ENCODE data around the gene C1R. TPM values are rescaled to one million over a fixed set of nuclear protein-coding genes. Genes with fewer than 3 reads are reported as not detected.
A peak's percentile ranks its signal among the peaks of the same experiment; 100 is the strongest.

The C1R gene
- total and polyA plus RNA-seq, 7 experiments from 2014 or later, result 1.0 to 7.2 (median 2.9) TPM

GRCh38 chr12:7121324-7121723 is 29.1 kb upstream of the C1R start:
- H3K4me3 ChIP-seq (ENCODE audit: low read length), result no peak overlapping the region
- H3K27ac ChIP-seq (ENCODE audit: low read depth, low read length), result no peak overlapping the region
- no peak overlapping the region for H3K4me3 Mint-ChIP-seq
- peaks cover 0 to 13% (median 3%) of the 10 kb centered on the region in 5 donors for H3K36me3 Mint-ChIP-seq
- no peaks in the 10 kb centered on the region for H3K9me3 ChIP-seq (ENCODE audit: control insufficient read depth in 2 of 3, low read length in 3 of 3)
- POLR2A ChIA-PET, result no interaction called here
- no peaks in the 10 kb centered on the region for H3K36me3 ChIP-seq (ENCODE audit: control insufficient read depth in 2 of 3, insufficient read depth in 3 of 3, low read length in 3 of 3)
- no peaks in the 10 kb centered on the region for H3K27me3 Mint-ChIP-seq
- H3K4me1 ChIP-seq (ENCODE audit: control insufficient read depth in 2 of 2, insufficient read depth in 2 of 2, low read length in 2 of 2), result no peaks in the 10 kb centered on the region
- H3K4me1 Mint-ChIP-seq, result peaks cover 0 to 5% (median 0%) of the 10 kb centered on the region in 7 donors
- no peaks in the 10 kb centered on the region for H3K9me3 Mint-ChIP-seq
- ATAC-seq (no peak), DNase-seq (no peak)
- H3K27me3 ChIP-seq (ENCODE audit: control insufficient read depth in 2 of 2, insufficient read depth in 2 of 2, low read length in 2 of 2), result no peaks in the 10 kb centered on the region
- no peak overlapping the region for H3K27ac Mint-ChIP-seq
- CTCF ChIA-PET, result no interaction called here
- intact Hi-C loops (cut with micrococcal nuclease), result no loop called here

GRCh38 chr12:7120166-7120565 is 27.9 kb upstream of the C1R start:
- no peaks in the 10 kb centered on the region for H3K9me3 Mint-ChIP-seq
- Histone ChIP-seq H3K9me3 (ENCODE audit: control insufficient read depth in 2 of 3, low read length in 3 of 3) (no peaks in the 10 kb centered on the region), H3K27me3 (ENCODE audit: control insufficient read depth in 2 of 2, insufficient read depth in 2 of 2, low read length in 2 of 2) (no peaks in the 10 kb centered on the region), H3K27ac (ENCODE audit: low read depth, low read length) (no peak overlapping the region), H3K4me1 (ENCODE audit: control insufficient read depth in 2 of 2, insufficient read depth in 2 of 2, low read length in 2 of 2) (no peaks in the 10 kb centered on the region), H3K36me3 (ENCODE audit: control insufficient read depth in 2 of 3, insufficient read depth in 3 of 3, low read length in 3 of 3) (peaks cover 0 to 4% (median 0%) of the 10 kb centered on the region in 3 experiments), H3K4me3 (ENCODE audit: low read length) (no peak overlapping the region)
- H3K27ac Mint-ChIP-seq, result peak overlapping the region in 1 of 9 donors; percentile 26
- POLR2A ChIA-PET, result no interaction called here
- DNase-seq (no peak), ATAC-seq (no peak)
- peaks cover 0 to 23% (median 5%) of the 10 kb centered on the region in 5 donors for H3K36me3 Mint-ChIP-seq
- CTCF ChIA-PET, result no interaction called here
- intact Hi-C loops (cut with micrococcal nuclease), result no loop called here
- H3K4me3 Mint-ChIP-seq, result no peak overlapping the region
- peaks cover 0 to 10% (median 0%) of the 10 kb centered on the region in 7 donors for H3K4me1 Mint-ChIP-seq
- no peaks in the 10 kb centered on the region for H3K27me3 Mint-ChIP-seq

- H3K9me3 Mint-ChIP-seq, result no peaks in the 10 kb centered on the region
- Histone ChIP-seq H3K27me3 (ENCODE audit: control insufficient read depth in 2 of 2, insufficient read depth in 2 of 2, low read length in 2 of 2) (no peaks in the 10 kb centered on the region), H3K9me3 (ENCODE audit: control insufficient read depth in 2 of 3, low read length in 3 of 3) (no peaks in the 10 kb centered on the region), H3K27ac (ENCODE audit: low read depth, low read length) (no peak overlapping the region), H3K36me3 (ENCODE audit: control insufficient read depth in 2 of 3, insufficient read depth in 3 of 3, low read length in 3 of 3) (peaks cover 0 to 6% (median 0%) of the 10 kb centered on the region in 3 experiments), H3K4me1 (ENCODE audit: control insufficient read depth in 2 of 2, insufficient read depth in 2 of 2, low read length in 2 of 2) (no peaks in the 10 kb centered on the region), H3K4me3 (ENCODE audit: low read length) (no peak overlapping the region)
- H3K4me1 Mint-ChIP-seq, result peaks cover 0 to 10% (median 0%) of the 10 kb centered on the region in 7 donors
- H3K36me3 Mint-ChIP-seq, result peaks cover 0 to 30% (median 10%) of the 10 kb centered on the region in 5 donors
- H3K27me3 Mint-ChIP-seq, result no peaks in the 10 kb centered on the region
- ATAC-seq (no peak), DNase-seq (no peak)
- intact Hi-C loops (cut with micrococcal nuclease), result no loop called here
- H3K4me3 Mint-ChIP-seq, result no peak overlapping the region
- H3K27ac Mint-ChIP-seq, result no peak overlapping the region
- ChIA-PET POLR2A (interaction anchor here (0.6 kb wide), 1 partner anchor 154 kb away, joined by 3 read pairs; no protein-coding TSS in a partner anchor), CTCF (no interaction called here)
These were observed 26.6 kb upstream of the C1R start for GRCh38 chr12:7118881-7119280.

GRCh38 chr12:7117670-7118069 is 25.4 kb upstream of the C1R start:
- DNase-seq (no peak), ATAC-seq (no peak)
- H3K36me3 ChIP-seq (ENCODE audit: control insufficient read depth in 2 of 3, insufficient read depth in 3 of 3, low read length in 3 of 3), result peaks cover 0 to 6% (median 0%) of the 10 kb centered on the region in 3 experiments
- H3K4me1 ChIP-seq (ENCODE audit: control insufficient read depth in 2 of 2, insufficient read depth in 2 of 2, low read length in 2 of 2), result no peaks in the 10 kb centered on the region
- peaks cover 0 to 30% (median 10%) of the 10 kb centered on the region in 5 donors for H3K36me3 Mint-ChIP-seq
- no peak overlapping the region for H3K4me3 ChIP-seq (ENCODE audit: low read length)
- H3K9me3 ChIP-seq (ENCODE audit: control insufficient read depth in 2 of 3, low read length in 3 of 3), result no peaks in the 10 kb centered on the region
- H3K27me3 ChIP-seq (ENCODE audit: control insufficient read depth in 2 of 2, insufficient read depth in 2 of 2, low read length in 2 of 2), result no peaks in the 10 kb centered on the region
- no peaks in the 10 kb centered on the region for H3K27me3 Mint-ChIP-seq
- CTCF ChIA-PET, result no interaction called here
- no peak overlapping the region for H3K4me3 Mint-ChIP-seq
- POLR2A ChIA-PET, result no interaction called here
- H3K27ac Mint-ChIP-seq, result no peak overlapping the region
- intact Hi-C loops (cut with micrococcal nuclease), result no loop called here
- H3K9me3 Mint-ChIP-seq, result no peaks in the 10 kb centered on the region
- H3K4me1 Mint-ChIP-seq, result peaks cover 5 to 13% (median 5%) of the 10 kb centered on the region in 7 donors
- H3K27ac ChIP-seq (ENCODE audit: low read depth, low read length), result no peak overlapping the region

- Histone ChIP-seq H3K4me3 (ENCODE audit: low read length) (no peak overlapping the region), H3K27ac (ENCODE audit: low read depth, low read length) (no peak overlapping the region), H3K4me1 (ENCODE audit: control insufficient read depth in 2 of 2, insufficient read depth in 2 of 2, low read length in 2 of 2) (no peaks in the 10 kb centered on the region), H3K27me3 (ENCODE audit: control insufficient read depth in 2 of 2, insufficient read depth in 2 of 2, low read length in 2 of 2) (no peaks in the 10 kb centered on the region), H3K36me3 (ENCODE audit: control insufficient read depth in 2 of 3, insufficient read depth in 3 of 3, low read length in 3 of 3) (peaks cover 0 to 6% (median 0%) of the 10 kb centered on the region in 3 experiments), H3K9me3 (ENCODE audit: control insufficient read depth in 2 of 3, low read length in 3 of 3) (no peaks in the 10 kb centered on the region)
- no peak overlapping the region for H3K27ac Mint-ChIP-seq
- intact Hi-C loops (cut with micrococcal nuclease), result no loop called here
- H3K9me3 Mint-ChIP-seq, result no peaks in the 10 kb centered on the region
- DNase-seq (no peak), ATAC-seq (no peak)
- H3K36me3 Mint-ChIP-seq, result peaks cover 0 to 28% (median 9%) of the 10 kb centered on the region in 5 donors
- CTCF ChIA-PET, result no interaction called here
- POLR2A ChIA-PET, result no interaction called here
- H3K27me3 Mint-ChIP-seq, result no peaks in the 10 kb centered on the region
- peaks cover 5 to 17% (median 5%) of the 10 kb centered on the region in 7 donors for H3K4me1 Mint-ChIP-seq
- no peak overlapping the region for H3K4me3 Mint-ChIP-seq
These were observed 24.7 kb upstream of the C1R start for GRCh38 chr12:7116916-7117315.

GRCh38 chr12:7116196-7116595 is 24.0 kb upstream of the C1R start:
- no peaks in the 10 kb centered on the region for H3K27me3 ChIP-seq (ENCODE audit: control insufficient read depth in 2 of 2, insufficient read depth in 2 of 2, low read length in 2 of 2)
- no peak for ATAC-seq
- ChIA-PET CTCF (interaction anchor here (0.6 to 0.8 kb wide), 2 partner anchors 179 to 198 kb away, joined by 3 to 4 read pairs; no protein-coding TSS in a partner anchor), POLR2A (no interaction called here)
- no peak overlapping the region for H3K27ac ChIP-seq (ENCODE audit: low read depth, low read length)
- no peak overlapping the region for H3K27ac Mint-ChIP-seq
- no peak for DNase-seq
- H3K4me1 ChIP-seq (ENCODE audit: control insufficient read depth in 2 of 2, insufficient read depth in 2 of 2, low read length in 2 of 2), result no peaks in the 10 kb centered on the region
- no peak overlapping the region for H3K4me3 Mint-ChIP-seq
- peaks cover 5 to 23% (median 5%) of the 10 kb centered on the region in 7 donors for H3K4me1 Mint-ChIP-seq
- no peak overlapping the region for H3K4me3 ChIP-seq (ENCODE audit: low read length)
- H3K27me3 Mint-ChIP-seq, result no peaks in the 10 kb centered on the region
- intact Hi-C loops (cut with micrococcal nuclease), result no loop called here
- no peaks in the 10 kb centered on the region for H3K9me3 ChIP-seq (ENCODE audit: control insufficient read depth in 2 of 3, low read length in 3 of 3)
- peaks cover 0 to 25% (median 10%) of the 10 kb centered on the region in 5 donors for H3K36me3 Mint-ChIP-seq
- no peaks in the 10 kb centered on the region for H3K9me3 Mint-ChIP-seq
- H3K36me3 ChIP-seq (ENCODE audit: control insufficient read depth in 2 of 3, insufficient read depth in 3 of 3, low read length in 3 of 3), result peaks cover 0 to 6% (median 0%) of the 10 kb centered on the region in 3 experiments

GRCh38 chr12:7114851-7115250 is 22.6 kb upstream of the C1R start:
- Mint-ChIP-seq H3K27ac (no peak overlapping the region), H3K36me3 (peaks cover 0 to 25% (median 10%) of the 10 kb centered on the region in 5 donors), H3K4me1 (peaks cover 5 to 36% (median 11%) of the 10 kb centered on the region in 7 donors), H3K9me3 (no peaks in the 10 kb centered on the region), H3K27me3 (no peaks in the 10 kb centered on the region), H3K4me3 (no peak overlapping the region)
- CTCF ChIA-PET, result interaction anchor here (3.7 kb wide), 1 partner anchor 190 kb away, joined by 27 read pairs; no protein-coding TSS in a partner anchor
- no peak for ATAC-seq
- H3K4me1 ChIP-seq (ENCODE audit: control insufficient read depth in 2 of 2, insufficient read depth in 2 of 2, low read length in 2 of 2), result no peaks in the 10 kb centered on the region
- H3K9me3 ChIP-seq (ENCODE audit: control insufficient read depth in 2 of 3, low read length in 3 of 3), result no peaks in the 10 kb centered on the region
- intact Hi-C loops (cut with micrococcal nuclease), result no loop called here
- peaks cover 0 to 6% (median 0%) of the 10 kb centered on the region in 3 experiments for H3K36me3 ChIP-seq (ENCODE audit: control insufficient read depth in 2 of 3, insufficient read depth in 3 of 3, low read length in 3 of 3)
- no peak for DNase-seq
- POLR2A ChIA-PET, result no interaction called here
- H3K27me3 ChIP-seq (ENCODE audit: control insufficient read depth in 2 of 2, insufficient read depth in 2 of 2, low read length in 2 of 2), result no peaks in the 10 kb centered on the region
- H3K4me3 ChIP-seq (ENCODE audit: low read length), result no peak overlapping the region
- no peak overlapping the region for H3K27ac ChIP-seq (ENCODE audit: low read depth, low read length)
